Measurements from ENCODE around the gene TNIP2.

DNA sequence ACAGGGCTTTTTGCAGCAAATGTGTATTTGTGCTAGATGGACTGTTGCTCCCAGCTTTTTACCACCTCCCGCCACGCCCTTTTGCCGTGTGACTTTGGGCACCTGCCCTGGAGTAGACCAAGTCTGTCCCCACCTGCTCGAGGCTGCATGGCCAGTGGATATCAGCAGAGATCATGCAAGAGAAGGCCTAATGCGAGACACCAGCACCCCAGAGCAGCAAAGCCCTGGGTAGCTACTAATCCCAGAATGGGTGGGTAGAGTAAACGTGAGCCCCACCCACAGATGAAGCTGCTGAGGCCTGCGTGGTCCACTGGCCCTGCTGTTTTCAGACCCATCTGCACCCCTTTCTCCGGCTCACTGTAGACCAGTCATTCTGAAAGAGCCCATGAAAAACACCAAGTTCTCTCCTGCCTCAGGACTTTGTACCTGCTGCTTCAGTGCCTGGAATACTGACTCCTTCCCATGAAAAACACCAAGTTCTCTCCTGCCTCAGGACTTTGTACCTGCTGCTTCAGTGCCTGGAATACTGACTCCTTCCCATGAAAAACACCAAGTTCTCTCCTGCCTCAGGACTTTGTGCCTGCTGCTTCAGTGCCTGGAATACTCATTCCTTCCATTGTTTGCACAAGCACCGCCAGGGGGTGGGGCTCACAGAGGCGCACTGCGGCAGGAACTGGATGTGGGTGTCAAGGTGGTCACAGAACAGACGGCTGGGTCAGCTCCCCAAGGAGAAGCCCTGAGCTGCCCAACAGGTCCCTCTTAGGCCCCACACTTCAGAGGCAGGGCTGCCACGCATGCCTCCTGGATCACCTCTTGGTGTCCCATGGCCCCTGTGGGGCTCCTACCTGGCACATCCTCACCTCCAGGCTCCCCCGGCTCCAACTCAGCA lies 5.1 kb upstream of the TNIP2 start:
- peak in 1 of 2 donors; percentile 32 for TF ChIP-seq CTCF (IDR thresholded peaks at IDR 0.05; ENCODE audit: extremely low read depth in 1 of 2, insufficient read depth in 1 of 2, low read depth in 1 of 2, low read length in 2 of 2)
- TF ChIP-seq POLR2A (IDR thresholded peaks at IDR 0.05; ENCODE audit: low read depth, low read length) = no peak

All from endothelial cell of umbilical vein (primary cell).